HCT116 (cell line): ENCODE measurements around the gene AMMECR1.

Source experiments
- POLR2AphosphoS5 ChIP-seq: IDR thresholded peaks from 2 replicates; pipeline ENCODE4 v1.6.1; 2011; ENCODE audit warnings: mild to moderate bottlenecking, low read depth, low read length, moderate library complexity
- SP1 ChIP-seq: IDR thresholded peaks from 2 replicates; pipeline ENCODE4 v1.6.1; 2012; ENCODE audit warnings: low read depth
- ZNF274 ChIP-seq: fragments of 200-500 bp; sonication (Bioruptor generic); IDR thresholded peaks from 2 replicates; pipeline ENCODE4 v1.6.1; 2014; ENCODE audit warnings: mild to moderate bottlenecking, low read depth, low read length, inconsistent platforms
- TF ChIP-seq, protein P1 (sequence below), 3 experiments: fragments of 200-600 bp in 1 of 3; sonication (generic) in 1 of 3; IDR thresholded peaks in 2 of 3; conservative IDR thresholded peaks in 1 of 3; 2 replicates each; pipeline ENCODE4 v1.5.1; 2012 to 2017; ENCODE audit warnings: low read depth in 2 of 3, low read length in 2 of 3, antibody characterized with exemption in 1 of 3, borderline replicate concordance in 1 of 3, control low read depth in 1 of 3, mild to moderate bottlenecking in 1 of 3, mixed read lengths in 1 of 3, mixed run types in 1 of 3, moderate library complexity in 1 of 3; ENCODE audit not compliant: insufficient read depth in 1 of 3

DNA sequence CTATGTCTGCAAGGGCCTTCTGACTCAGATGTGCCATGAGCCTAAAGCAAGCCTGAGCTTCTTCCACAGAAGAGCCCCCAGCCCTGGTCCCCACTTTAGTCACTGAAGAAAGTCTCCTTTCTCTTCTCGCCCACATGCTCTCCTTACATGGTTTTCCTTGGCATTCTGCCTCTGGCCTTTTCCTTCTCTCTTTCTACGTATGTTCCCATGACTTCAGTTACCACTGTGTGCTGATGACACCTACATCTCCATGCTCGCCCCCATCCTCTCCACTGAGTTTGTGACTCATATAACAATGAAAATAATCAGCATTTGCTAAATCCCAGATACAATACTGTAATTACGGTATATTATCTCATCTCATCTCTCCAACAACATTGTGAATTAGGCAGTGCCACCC is 149.3 kb downstream of the AMMECR1 start:
- TF ChIP-seq SP1 (no peak), POLR2AphosphoS5 (no peak), ZNF274 (no peak)
- TF ChIP-seq, protein P1, sequence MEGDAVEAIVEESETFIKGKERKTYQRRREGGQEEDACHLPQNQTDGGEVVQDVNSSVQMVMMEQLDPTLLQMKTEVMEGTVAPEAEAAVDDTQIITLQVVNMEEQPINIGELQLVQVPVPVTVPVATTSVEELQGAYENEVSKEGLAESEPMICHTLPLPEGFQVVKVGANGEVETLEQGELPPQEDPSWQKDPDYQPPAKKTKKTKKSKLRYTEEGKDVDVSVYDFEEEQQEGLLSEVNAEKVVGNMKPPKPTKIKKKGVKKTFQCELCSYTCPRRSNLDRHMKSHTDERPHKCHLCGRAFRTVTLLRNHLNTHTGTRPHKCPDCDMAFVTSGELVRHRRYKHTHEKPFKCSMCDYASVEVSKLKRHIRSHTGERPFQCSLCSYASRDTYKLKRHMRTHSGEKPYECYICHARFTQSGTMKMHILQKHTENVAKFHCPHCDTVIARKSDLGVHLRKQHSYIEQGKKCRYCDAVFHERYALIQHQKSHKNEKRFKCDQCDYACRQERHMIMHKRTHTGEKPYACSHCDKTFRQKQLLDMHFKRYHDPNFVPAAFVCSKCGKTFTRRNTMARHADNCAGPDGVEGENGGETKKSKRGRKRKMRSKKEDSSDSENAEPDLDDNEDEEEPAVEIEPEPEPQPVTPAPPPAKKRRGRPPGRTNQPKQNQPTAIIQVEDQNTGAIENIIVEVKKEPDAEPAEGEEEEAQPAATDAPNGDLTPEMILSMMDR (IDR thresholded peaks at IDR 0.05 in 2 of 3, conservative IDR thresholded peaks at IDR 0.05 in 1 of 3; ENCODE audit: borderline replicate concordance in 1 of 3, insufficient read depth in 1 of 3, low read depth in 2 of 3, low read length in 2 of 3) = no peak
